ENCODE data around the gene NBPF12.
"Not testable (repeated sequence)": the region's sequence is repeated elsewhere in the genome, so short reads cannot be mapped to it uniquely, and the experiment has no call there.

- not testable (repeated sequence) for TF ChIP-seq POLR2AphosphoS5, POLR2A (IDR thresholded peaks at IDR 0.05; ENCODE audit: low read depth, low read length)
Observed at GRCh38 chr1:146948127-146948526, 10.0 kb downstream of the NBPF12 start.
